Stimulated activated CD4-positive, alpha-beta T cell treated with anti-CD3 and anti-CD28 coated beads, Interleukin-2, amount 100 ng/mL, for 48 hours (primary cell): ENCODE measurements around the gene ANKS1A.
"Not testable (repeated sequence)": the region's sequence is repeated elsewhere in the genome, so short reads cannot be mapped to it uniquely, and the experiment has no call there.

ENCODE experiments used
- DNase-seq, 2 donors: peaks; one replicate each; pipeline ENCODE4 v3.0.0-alpha.2; 2020

The ANKS1A gene

GRCh38 chr6:34999153-34999552 lies 110.1 kb downstream of the ANKS1A start:
- not testable (repeated sequence) for DNase-seq

- DNase-seq = not testable (repeated sequence)
Observed at GRCh38 chr6:34999962-35000361, 110.9 kb downstream of the ANKS1A start.

- DNase-seq = not testable (repeated sequence)
Observed at GRCh38 chr6:35001349-35001748, 112.3 kb downstream of the ANKS1A start.

GRCh38 chr6:35003886-35004530 lies 115.0 kb downstream of the ANKS1A start:
- not testable (repeated sequence) for DNase-seq

- DNase-seq = no peak
Observed at GRCh38 chr6:35007016-35007415, 118.0 kb downstream of the ANKS1A start.

- DNase-seq = no peak
Observed at GRCh38 chr6:35008858-35009257, 119.8 kb downstream of the ANKS1A start.

GRCh38 chr6:35011096-35012041 lies 122.3 kb downstream of the ANKS1A start:
- peak in 1 of 2 donors; percentile 1 for DNase-seq

- DNase-seq = no peak
Observed at GRCh38 chr6:35013701-35014100, 124.6 kb downstream of the ANKS1A start.

GRCh38 chr6:35014341-35014740 lies 125.3 kb downstream of the ANKS1A start:
- DNase-seq = no peak

GRCh38 chr6:35014786-35015185 lies 125.7 kb downstream of the ANKS1A start:
- no peak for DNase-seq

GRCh38 chr6:35015476-35015875 lies 126.4 kb downstream of the ANKS1A start:
- DNase-seq = no peak

- DNase-seq = no peak
Observed at GRCh38 chr6:35015996-35016395, 126.9 kb downstream of the ANKS1A start.

GRCh38 chr6:35016502-35017321 lies 127.7 kb downstream of the ANKS1A start:
- no peak for DNase-seq

GRCh38 chr6:35017411-35018181 lies 128.5 kb downstream of the ANKS1A start:
- no peak for DNase-seq

- no peak for DNase-seq
Observed at GRCh38 chr6:35018182-35018519, 129.1 kb downstream of the ANKS1A start.

- DNase-seq = no peak
Observed at GRCh38 chr6:35018746-35019145, 129.7 kb downstream of the ANKS1A start.

- no peak for DNase-seq
Observed at GRCh38 chr6:35019171-35019570, 130.1 kb downstream of the ANKS1A start.

- DNase-seq = no peak
Observed at GRCh38 chr6:35019831-35020230, 130.8 kb downstream of the ANKS1A start.

- no peak for DNase-seq
Observed at GRCh38 chr6:35021004-35021403, 131.9 kb downstream of the ANKS1A start.

GRCh38 chr6:35023091-35024000 lies 134.3 kb downstream of the ANKS1A start:
- DNase-seq = no peak

GRCh38 chr6:35024551-35025054 lies 135.5 kb downstream of the ANKS1A start:
- DNase-seq = no peak
